ENCODE data around the gene RNASE12.

DNA sequence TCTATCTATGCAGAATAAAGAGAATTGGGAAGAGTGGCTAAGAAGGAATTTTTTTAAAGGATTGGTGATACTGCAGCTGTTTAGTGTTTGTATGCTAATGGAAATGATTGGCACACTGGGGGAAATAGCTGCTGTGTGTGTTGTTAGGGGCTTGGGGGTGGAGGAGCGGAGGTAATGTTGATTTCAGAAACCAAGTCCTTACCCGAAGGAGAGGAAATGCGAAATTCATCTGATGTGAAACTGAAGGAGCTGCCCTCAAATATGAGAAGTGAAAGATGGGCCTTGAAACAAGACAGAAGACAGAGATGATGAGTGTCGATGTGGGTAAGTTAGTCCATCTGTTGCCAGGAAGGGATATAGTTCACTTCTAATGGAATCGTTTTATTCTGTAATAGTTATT is 21.2 kb upstream of the RNASE12 start:
- TF ChIP-seq, protein P1, sequence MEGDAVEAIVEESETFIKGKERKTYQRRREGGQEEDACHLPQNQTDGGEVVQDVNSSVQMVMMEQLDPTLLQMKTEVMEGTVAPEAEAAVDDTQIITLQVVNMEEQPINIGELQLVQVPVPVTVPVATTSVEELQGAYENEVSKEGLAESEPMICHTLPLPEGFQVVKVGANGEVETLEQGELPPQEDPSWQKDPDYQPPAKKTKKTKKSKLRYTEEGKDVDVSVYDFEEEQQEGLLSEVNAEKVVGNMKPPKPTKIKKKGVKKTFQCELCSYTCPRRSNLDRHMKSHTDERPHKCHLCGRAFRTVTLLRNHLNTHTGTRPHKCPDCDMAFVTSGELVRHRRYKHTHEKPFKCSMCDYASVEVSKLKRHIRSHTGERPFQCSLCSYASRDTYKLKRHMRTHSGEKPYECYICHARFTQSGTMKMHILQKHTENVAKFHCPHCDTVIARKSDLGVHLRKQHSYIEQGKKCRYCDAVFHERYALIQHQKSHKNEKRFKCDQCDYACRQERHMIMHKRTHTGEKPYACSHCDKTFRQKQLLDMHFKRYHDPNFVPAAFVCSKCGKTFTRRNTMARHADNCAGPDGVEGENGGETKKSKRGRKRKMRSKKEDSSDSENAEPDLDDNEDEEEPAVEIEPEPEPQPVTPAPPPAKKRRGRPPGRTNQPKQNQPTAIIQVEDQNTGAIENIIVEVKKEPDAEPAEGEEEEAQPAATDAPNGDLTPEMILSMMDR (IDR thresholded peaks at IDR 0.05), result no peak
- no peak for TF ChIP-seq EP300 (IDR thresholded peaks at IDR 0.05)
- TF ChIP-seq POLR2AphosphoS5 (IDR thresholded peaks at IDR 0.05), result no peak
- no peak for TF ChIP-seq POLR2A (IDR thresholded peaks at IDR 0.05)
